HCT116 (cell line): ENCODE data around the gene KDELR1. TPM values are rescaled to one million over a fixed set of nuclear protein-coding genes. Genes with fewer than 3 reads are reported as not detected.

ENCODE experiments used
- ATAC-seq: fragments of 200-7000 bp; cut with Tn5 transposase; 2 replicates; pipeline ENCODE4 v1.9.1; 2020; ENCODE audit warnings: mild to moderate bottlenecking, moderate library complexity
- BruUV-seq: library from RNA; stranded (reverse); fragments of 400-500 nt; replicated peaks from 2 replicates; lab custom pipeline; 2021; lab: Mats Ljungman, UMichigan
- CTCF ChIA-PET: fragments of 300-600 bp; sonication (Branson Sonifier 250); formaldehyde crosslinking; loops from one replicate; lab custom pipeline; 2021; ENCODE audit warnings: antibody characterized with exemption; lab: Charles Lee
- POLR2A ChIA-PET: fragments of 300-600, 350-600 bp; sonication (Branson Sonifier 250); formaldehyde crosslinking; loops from one replicate; lab custom pipeline; 2021; ENCODE audit warnings: antibody characterized with exemption; lab: Charles Lee
- RAD21 ChIA-PET, 2 experiments: fragments of 300-600 bp; sonication (Branson Sonifier 250); formaldehyde crosslinking; loops; one replicate each; lab custom pipeline; 2023; ENCODE audit warnings: low total read pairs in 2 of 2; ENCODE audit not compliant: uncharacterized antibody in 2 of 2, unreplicated experiment in 2 of 2, low non-redundant PET in 1 of 2; lab: Charles Lee
- DNase-seq: peaks from one replicate; pipeline ENCODE4 v3.0.0-alpha.2; 2010; ENCODE audit warnings: low read depth, low spot score
- H2AFZ ChIP-seq: fragments of 200-600 bp; shearing (Covaris generic), sonication (generic); 2 replicates; pipeline ENCODE4 v1.6.1; 2017; ENCODE audit warnings: low read depth, mixed run types, mixed read lengths, antibody characterized with exemption, low read length; ENCODE audit not compliant: poor library complexity, severe bottlenecking
- H3K27ac ChIP-seq: 2 replicates; pipeline ENCODE4 v1.5.1; 2012; ENCODE audit warnings: low read depth, low read length
- H3K27me3 ChIP-seq: fragments of 200-600 bp; sonication (generic); 2 replicates; pipeline ENCODE4 v1.6.1; 2016; ENCODE audit warnings: mixed run types, low read length, mixed read lengths; ENCODE audit not compliant: insufficient read depth
- H3K36me3 ChIP-seq, 2 experiments: fragments of 200-500 bp in 1 of 2; fragments of 200-600 bp in 1 of 2; sonication (Bioruptor generic) in 1 of 2; sonication (generic) in 1 of 2; 2 replicates each; pipeline versions ENCODE4 v1.5.1 to v1.6.1; 2014 to 2016; ENCODE audit warnings: low read length in 2 of 2, inconsistent platforms in 1 of 2, mixed read lengths in 1 of 2, mixed run types in 1 of 2; ENCODE audit not compliant: insufficient read depth in 2 of 2, control insufficient read depth in 1 of 2
- H3K4me1 ChIP-seq, 2 experiments: fragments of 200-600 bp in 1 of 2; sonication (generic) in 1 of 2; 2 replicates each; pipeline versions ENCODE4 v1.5.1 to v1.6.1; 2012 to 2017; ENCODE audit warnings: low read length in 2 of 2, inconsistent platforms in 1 of 2, mild to moderate bottlenecking in 1 of 2, mixed read lengths in 1 of 2, mixed run types in 1 of 2, moderate library complexity in 1 of 2; ENCODE audit not compliant: insufficient read depth in 2 of 2, control insufficient read depth in 1 of 2
- H3K4me2 ChIP-seq: fragments of 200-600 bp; sonication (generic); 2 replicates; pipeline ENCODE4 v1.6.1; 2017; ENCODE audit warnings: mixed run types, low read length, mixed read lengths
- H3K4me3 ChIP-seq, 2 experiments: fragments of 200-600 bp in 1 of 2; sonication (generic) in 1 of 2; replicated peaks in 1 of 2; 2 replicates each; pipeline ENCODE4 v1.5.1; 2011 to 2016; ENCODE audit warnings: low read length in 2 of 2, control low read depth in 1 of 2, low read depth in 1 of 2, mild to moderate bottlenecking in 1 of 2, mixed read lengths in 1 of 2, mixed run types in 1 of 2
- H3K79me2 ChIP-seq: fragments of 200-600 bp; sonication (generic); 2 replicates; pipeline ENCODE4 v1.6.1; 2017; ENCODE audit warnings: mild to moderate bottlenecking, mixed run types, low read length, moderate library complexity, mixed read lengths; ENCODE audit not compliant: insufficient read depth
- H3K9ac ChIP-seq: fragments of 200-600 bp; sonication (generic); 2 replicates; pipeline ENCODE4 v1.6.1; 2016; ENCODE audit warnings: low read length, mixed read lengths
- H3K9me2 ChIP-seq: fragments of 200-600 bp; sonication (generic), shearing (Covaris generic); 2 replicates; pipeline ENCODE4 v1.6.1; 2017; ENCODE audit warnings: mixed run types, mild to moderate bottlenecking, moderate library complexity; ENCODE audit not compliant: insufficient read depth
- H3K9me3 ChIP-seq, 2 experiments: fragments of 200-500 bp in 1 of 2; fragments of 200-600 bp in 1 of 2; sonication (Bioruptor generic) in 1 of 2; sonication (generic) in 1 of 2; 2 replicates each; pipeline ENCODE4 v1.6.1; 2014 to 2017; ENCODE audit warnings: low read length in 2 of 2, mixed read lengths in 2 of 2, inconsistent platforms in 1 of 2, low read depth in 1 of 2, mild to moderate bottlenecking in 1 of 2, mixed run types in 1 of 2, moderate library complexity in 1 of 2; ENCODE audit not compliant: control insufficient read depth in 1 of 2, insufficient read depth in 1 of 2
- H4K20me1 ChIP-seq: fragments of 200-600 bp; sonication (generic), shearing (Covaris generic); 2 replicates; pipeline ENCODE4 v1.6.1; 2017; ENCODE audit warnings: mixed run types, mild to moderate bottlenecking, moderate library complexity; ENCODE audit not compliant: insufficient read depth
- ATF3 ChIP-seq: IDR thresholded peaks from 2 replicates; pipeline ENCODE4 v1.6.1; 2012
- CEBPB ChIP-seq: IDR thresholded peaks from 2 replicates; pipeline ENCODE4 v1.6.1; 2012; ENCODE audit warnings: low read depth
- CTCF ChIP-seq, 3 experiments: fragments of 200-600 bp in 1 of 3; sonication (generic) in 1 of 3; IDR thresholded peaks in 2 of 3; conservative IDR thresholded peaks in 1 of 3; 2 replicates each; pipeline ENCODE4 v1.5.1; 2012 to 2017; ENCODE audit warnings: low read depth in 2 of 3, low read length in 2 of 3, antibody characterized with exemption in 1 of 3, borderline replicate concordance in 1 of 3, control low read depth in 1 of 3, mild to moderate bottlenecking in 1 of 3, mixed read lengths in 1 of 3, mixed run types in 1 of 3, moderate library complexity in 1 of 3; ENCODE audit not compliant: insufficient read depth in 1 of 3
- EGR1 ChIP-seq: IDR thresholded peaks from 2 replicates; pipeline ENCODE4 v1.6.1; 2012; ENCODE audit warnings: low read depth
- EZH2 ChIP-seq: fragments of 200-600 bp; sonication (generic); IDR thresholded peaks from 2 replicates; pipeline ENCODE4 v1.6.1; 2017; ENCODE audit warnings: antibody characterized with exemption, mixed run types
- EZH2phosphoT487 ChIP-seq: fragments of 200-600 bp; IDR thresholded peaks from 2 replicates; pipeline ENCODE4 v1.6.1; 2018; ENCODE audit warnings: antibody characterized with exemption, borderline replicate concordance
- FOSL1 ChIP-seq: IDR thresholded peaks from 2 replicates; pipeline ENCODE4 v1.6.1; 2012; ENCODE audit warnings: low read depth
- JUND ChIP-seq: IDR thresholded peaks from 2 replicates; pipeline ENCODE4 v1.6.1; 2012
- POLR2A ChIP-seq: IDR thresholded peaks from 2 replicates; pipeline ENCODE4 v1.7.0; 2011; ENCODE audit warnings: borderline replicate concordance; ENCODE audit not compliant: insufficient read depth, insufficient read length; ENCODE audit errors: extremely low read depth
- POLR2AphosphoS5 ChIP-seq: IDR thresholded peaks from 2 replicates; pipeline ENCODE4 v1.6.1; 2011; ENCODE audit warnings: mild to moderate bottlenecking, low read depth, low read length, moderate library complexity
- TCF7L2 ChIP-seq: IDR thresholded peaks from 2 replicates; pipeline ENCODE4 v1.7.0; 2011; ENCODE audit warnings: borderline replicate concordance, inconsistent platforms; ENCODE audit not compliant: insufficient read depth, insufficient read length; ENCODE audit errors: extremely low read depth
- YY1 ChIP-seq: IDR thresholded peaks from 2 replicates; pipeline ENCODE4 v1.6.1; 2011; ENCODE audit warnings: low read length, low read depth, moderate library complexity, mild to moderate bottlenecking; ENCODE audit not compliant: insufficient replicate concordance; ENCODE audit errors: extremely low read depth
- ZNF274 ChIP-seq: fragments of 200-500 bp; sonication (Bioruptor generic); IDR thresholded peaks from 2 replicates; pipeline ENCODE4 v1.6.1; 2014; ENCODE audit warnings: mild to moderate bottlenecking, low read depth, low read length, inconsistent platforms
- intact Hi-C: fragments of 100-400 bp; cut with micrococcal nuclease; formaldehyde crosslinking; loops from 2 replicates; pipeline ENCODE4 v1.10.0; 2022
- total RNA-seq: library from RNA; stranded (reverse); gene quantifications from one replicate; pipeline ENCODE4 v1.2.1, GENCODE V29; 2021; ENCODE audit not compliant: unreplicated experiment

Gene KDELR1
- total RNA-seq, 1 experiment from 2014 or later = 212 TPM

GRCh38 chr19:48395499-48395898, 4.1 kb upstream of the KDELR1 start:
- ATAC-seq (no peak), DNase-seq (no peak)
- H3K36me3 ChIP-seq = no peaks in the 10 kb centered on the region
- TF ChIP-seq POLR2A = no peak
- TF ChIP-seq JUND = no peak
- no peak for TF ChIP-seq POLR2AphosphoS5
- TF ChIP-seq CEBPB = no peak
- no peak for TF ChIP-seq FOSL1
- no peak for TF ChIP-seq EZH2phosphoT487
- TF ChIP-seq TCF7L2 = no peak
- TF ChIP-seq YY1 = no peak
- no peak for TF ChIP-seq EZH2
- TF ChIP-seq ZNF274 = no peak
- TF ChIP-seq ATF3 = no peak
- H3K79me2 ChIP-seq = peaks cover 23% of the 10 kb centered on the region
- H3K4me2 ChIP-seq = no peak overlapping the region
- no peaks in the 10 kb centered on the region for H3K9me2 ChIP-seq
- no peaks in the 10 kb centered on the region for H3K9me3 ChIP-seq
- H3K27ac ChIP-seq = no peak overlapping the region
- ChIA-PET POLR2A (no interaction called here), CTCF (no interaction called here), RAD21 (no interaction called here)
- H2AFZ ChIP-seq = no peak overlapping the region
- BruUV-seq = no TSS peak
- H3K4me3 ChIP-seq = no peak overlapping the region
- no peaks in the 10 kb centered on the region for H4K20me1 ChIP-seq
- H3K9ac ChIP-seq = no peak overlapping the region
- H3K27me3 ChIP-seq = no peaks in the 10 kb centered on the region
- H3K4me1 ChIP-seq = peaks cover 21 to 68% of the 10 kb centered on the region in 2 experiments
- intact Hi-C loops = loop anchor here (5.0 to 10.0 kb wide), 3 partner anchors 33 to 99 kb away; partner anchors contain the start of genes EMP3, SYNGR4 and TMEM143

GRCh38 chr19:48395170-48395455, 3.8 kb upstream of the KDELR1 start:
- ChIA-PET POLR2A (no interaction called here), CTCF (no interaction called here)
- BruUV-seq = no TSS peak
- intact Hi-C loops = loop anchor here (5.0 to 10.0 kb wide), 3 partner anchors 33 to 100 kb away; partner anchors contain the start of genes EMP3, SYNGR4 and TMEM143
- no peak overlapping the region for H3K4me2 ChIP-seq
- no peaks in the 10 kb centered on the region for H3K9me2 ChIP-seq
- H3K4me3 ChIP-seq = no peak overlapping the region
- peaks cover 17 to 66% of the 10 kb centered on the region in 2 experiments for H3K4me1 ChIP-seq
- H3K36me3 ChIP-seq = no peaks in the 10 kb centered on the region
- no peaks in the 10 kb centered on the region for H4K20me1 ChIP-seq
- H2AFZ ChIP-seq = no peak overlapping the region
- DNase-seq (no peak), ATAC-seq (no peak)
- no peak overlapping the region for H3K9ac ChIP-seq
- H3K79me2 ChIP-seq = peaks cover 23% of the 10 kb centered on the region
- no peaks in the 10 kb centered on the region for H3K27me3 ChIP-seq
- TF ChIP-seq YY1 (no peak), EGR1 (no peak), CTCF (IDR thresholded peaks at IDR 0.05 in 2 of 3, conservative IDR thresholded peaks at IDR 0.05 in 1 of 3; ENCODE audit: borderline replicate concordance in 1 of 3, insufficient read depth in 1 of 3, low read depth in 2 of 3, low read length in 2 of 3) (no peak), POLR2A (no peak), CEBPB (no peak), TCF7L2 (no peak)
- TF ChIP-seq, all 23 proteins: peak for 0
- no peak overlapping the region for H3K27ac ChIP-seq
- RAD21 ChIA-PET = no interaction called here
- no peaks in the 10 kb centered on the region for H3K9me3 ChIP-seq
